AG04450 (cell line): ENCODE measurements around the gene ABTB2. TPM values are rescaled to one million over a fixed set of nuclear protein-coding genes. Genes with fewer than 3 reads are reported as not detected.

ENCODE experiments used
- CTCF ChIA-PET: fragments of 300-600, 350-600 bp; formaldehyde crosslinking; extraction: SDS; loops from one replicate; lab custom pipeline; 2022; ENCODE audit warnings: antibody characterized with exemption, inconsistent platforms; lab: Charles Lee
- POLR2A ChIA-PET: fragments of 350-600 bp; formaldehyde crosslinking; extraction: SDS; loops from one replicate; lab custom pipeline; 2021; ENCODE audit warnings: antibody characterized with exemption, inconsistent platforms; lab: Yijun Ruan, JAX
- DNase-seq: peaks from one replicate; pipeline ENCODE4 v3.0.0-alpha.2; 2011; ENCODE audit warnings: low read depth, low spot score
- H3K27ac ChIP-seq: one replicate; pipeline ENCODE4 v1.5.1; 2012; ENCODE audit warnings: low read depth, low read length, control low read depth
- H3K27me3 ChIP-seq: one replicate; pipeline ENCODE4 v1.6.0; 2012; ENCODE audit warnings: low read length; ENCODE audit not compliant: control insufficient read depth, insufficient read depth
- H3K4me3 ChIP-seq: 2 replicates; pipeline ENCODE4 v1.5.1; 2011; ENCODE audit warnings: mild to moderate bottlenecking, low read depth, low read length, control low read depth
- H3K9me3 ChIP-seq: 2 replicates; pipeline ENCODE4 v1.5.1; 2012; ENCODE audit warnings: low read length; ENCODE audit not compliant: control insufficient read depth, insufficient read depth
- polyA plus RNA-seq: library from polyadenylated mRNA; depleted of rRNA; stranded (reverse); fragments of >200 nt; gene quantifications from 2 replicates; pipeline ENCODE4 v1.2.3, GENCODE V29; 2011
- TF ChIP-seq, protein P1 (sequence below): IDR thresholded peaks from 2 replicates; pipeline ENCODE4 v1.5.1; 2011; ENCODE audit warnings: low read depth, low read length, control low read depth, inconsistent platforms

Gene ABTB2
- polyA plus RNA-seq, 1 experiment: 0.43 TPM

DNA sequence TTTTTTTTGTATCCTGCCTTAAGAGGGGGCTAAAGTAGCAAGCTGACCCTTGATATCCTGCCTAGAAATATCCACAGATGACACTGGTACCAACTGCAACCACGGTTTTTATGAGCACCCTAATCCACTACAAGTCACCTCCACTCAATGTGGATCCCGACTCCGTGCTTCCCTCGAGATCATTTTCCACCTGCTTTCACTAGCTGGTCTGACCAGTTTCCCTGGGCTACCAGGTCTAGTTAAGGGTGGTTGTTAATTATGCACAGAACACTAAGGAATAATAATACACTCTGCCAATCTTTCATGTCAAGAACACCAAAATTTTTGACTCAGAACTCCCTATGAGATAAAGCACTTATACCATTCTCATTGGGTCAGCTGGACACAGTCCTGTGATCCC is 82.3 kb downstream of the ABTB2 start:
- ChIA-PET POLR2A (no interaction called here), CTCF (no interaction called here)
- TF ChIP-seq, protein P1, sequence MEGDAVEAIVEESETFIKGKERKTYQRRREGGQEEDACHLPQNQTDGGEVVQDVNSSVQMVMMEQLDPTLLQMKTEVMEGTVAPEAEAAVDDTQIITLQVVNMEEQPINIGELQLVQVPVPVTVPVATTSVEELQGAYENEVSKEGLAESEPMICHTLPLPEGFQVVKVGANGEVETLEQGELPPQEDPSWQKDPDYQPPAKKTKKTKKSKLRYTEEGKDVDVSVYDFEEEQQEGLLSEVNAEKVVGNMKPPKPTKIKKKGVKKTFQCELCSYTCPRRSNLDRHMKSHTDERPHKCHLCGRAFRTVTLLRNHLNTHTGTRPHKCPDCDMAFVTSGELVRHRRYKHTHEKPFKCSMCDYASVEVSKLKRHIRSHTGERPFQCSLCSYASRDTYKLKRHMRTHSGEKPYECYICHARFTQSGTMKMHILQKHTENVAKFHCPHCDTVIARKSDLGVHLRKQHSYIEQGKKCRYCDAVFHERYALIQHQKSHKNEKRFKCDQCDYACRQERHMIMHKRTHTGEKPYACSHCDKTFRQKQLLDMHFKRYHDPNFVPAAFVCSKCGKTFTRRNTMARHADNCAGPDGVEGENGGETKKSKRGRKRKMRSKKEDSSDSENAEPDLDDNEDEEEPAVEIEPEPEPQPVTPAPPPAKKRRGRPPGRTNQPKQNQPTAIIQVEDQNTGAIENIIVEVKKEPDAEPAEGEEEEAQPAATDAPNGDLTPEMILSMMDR: no peak
- Histone ChIP-seq H3K9me3 (no peaks in the 10 kb centered on the region), H3K27ac (peak overlapping the region; percentile 81), H3K4me3 (no peak overlapping the region), H3K27me3 (peaks cover 4% of the 10 kb centered on the region)
- DNase-seq: no peak

DNA sequence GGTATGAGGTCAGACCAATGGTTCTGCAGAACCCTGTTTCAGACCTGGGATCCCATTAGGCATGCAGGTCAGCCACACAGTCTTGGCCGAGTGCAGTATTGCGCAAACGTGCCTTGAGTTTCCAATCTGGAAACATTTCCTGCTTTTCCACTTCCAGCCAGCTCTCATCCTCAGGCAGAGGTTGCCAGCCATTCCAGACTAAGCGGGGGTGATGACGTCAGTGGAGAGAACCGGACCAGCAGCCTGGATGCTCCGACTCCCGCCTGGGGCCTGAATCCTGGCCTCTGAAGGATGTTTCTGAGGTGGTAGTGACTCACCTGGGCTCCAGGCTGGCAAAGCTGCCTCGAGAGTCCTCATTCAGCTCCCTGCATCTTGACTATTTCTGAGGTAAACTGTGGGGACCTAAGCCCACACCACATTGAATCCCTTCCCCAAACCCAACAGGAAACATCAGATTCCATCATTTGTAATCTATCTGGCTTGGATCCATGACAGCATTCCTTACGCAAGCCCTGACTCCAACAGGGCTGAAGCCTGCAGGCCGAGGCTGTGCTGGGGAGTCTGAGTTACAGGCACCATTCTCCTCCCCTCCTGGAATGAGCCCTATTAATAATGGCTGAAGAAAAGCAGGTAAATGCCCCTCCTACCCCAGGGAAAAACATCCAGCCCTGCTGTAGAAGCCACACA is 83.0 kb downstream of the ABTB2 start:
- peak; percentile 89 for DNase-seq
- H3K4me3 ChIP-seq: no peak overlapping the region
- TF ChIP-seq, protein P1: no peak
- H3K27me3 ChIP-seq: peaks cover 2% of the 10 kb centered on the region
- peak overlapping the region; percentile 81 for H3K27ac ChIP-seq
- no peaks in the 10 kb centered on the region for H3K9me3 ChIP-seq
- ChIA-PET CTCF (interaction anchor here (1.0 kb wide), 1 partner anchor 100 kb away, joined by 3 read pairs; no protein-coding TSS in a partner anchor), POLR2A (interaction anchor here (0.7 to 1.0 kb wide), 2 partner anchors 82 kb away, joined by 3 to 4 read pairs; no protein-coding TSS in a partner anchor)

DNA sequence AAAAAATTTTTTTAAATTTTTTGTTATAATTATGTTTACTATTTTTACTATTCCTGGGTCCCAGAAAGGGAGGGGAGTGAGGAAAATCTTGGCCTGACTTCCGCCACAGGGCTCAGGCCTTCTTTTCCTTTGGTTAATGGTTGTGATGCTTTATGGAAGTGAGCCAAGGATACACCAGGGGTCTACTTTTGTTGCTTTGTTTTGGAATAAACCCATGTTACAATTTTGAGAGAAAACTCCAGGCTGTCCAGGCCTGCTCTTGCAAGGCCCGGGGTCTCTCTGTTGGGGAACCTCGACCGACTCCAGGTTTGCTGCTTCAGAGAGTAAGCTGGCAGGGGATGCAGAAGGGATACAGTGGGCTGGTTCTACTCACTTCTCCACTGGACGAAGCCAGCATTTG is 84.7 kb downstream of the ABTB2 start:
- Histone ChIP-seq H3K4me3 (no peak overlapping the region), H3K27me3 (peaks cover 16% of the 10 kb centered on the region), H3K27ac (peak overlapping the region; percentile 21), H3K9me3 (no peaks in the 10 kb centered on the region)
- no peak for DNase-seq
- ChIA-PET POLR2A (no interaction called here), CTCF (interaction anchor here (0.7 kb wide), 1 partner anchor 82 kb away, joined by 4 read pairs; no protein-coding TSS in a partner anchor)
- TF ChIP-seq, protein P1: no peak

DNA sequence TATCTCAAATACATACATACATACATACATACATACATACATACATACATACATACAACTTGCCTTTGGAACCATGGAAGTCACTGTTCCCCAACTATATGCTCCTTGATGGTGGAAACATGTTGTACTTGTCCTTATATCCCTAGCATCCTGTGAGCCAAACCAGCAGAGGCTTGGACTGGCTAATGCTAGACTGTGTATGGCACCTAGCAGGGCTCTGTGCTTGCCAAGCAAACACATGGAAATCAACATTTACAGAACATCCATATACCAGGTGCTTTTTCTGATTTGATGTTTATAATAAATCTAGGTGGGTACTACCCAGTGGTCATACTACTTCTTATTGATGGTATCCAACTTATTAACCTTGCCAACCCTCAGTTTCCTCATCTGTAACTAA is 86.1 kb downstream of the ABTB2 start:
- CTCF ChIA-PET: no interaction called here
- no peak overlapping the region for H3K27ac ChIP-seq
- peaks cover 16% of the 10 kb centered on the region for H3K27me3 ChIP-seq
- POLR2A ChIA-PET: no interaction called here
- TF ChIP-seq, protein P1: no peak
- H3K4me3 ChIP-seq: no peak overlapping the region
- H3K9me3 ChIP-seq: no peaks in the 10 kb centered on the region
- no peak for DNase-seq

DNA sequence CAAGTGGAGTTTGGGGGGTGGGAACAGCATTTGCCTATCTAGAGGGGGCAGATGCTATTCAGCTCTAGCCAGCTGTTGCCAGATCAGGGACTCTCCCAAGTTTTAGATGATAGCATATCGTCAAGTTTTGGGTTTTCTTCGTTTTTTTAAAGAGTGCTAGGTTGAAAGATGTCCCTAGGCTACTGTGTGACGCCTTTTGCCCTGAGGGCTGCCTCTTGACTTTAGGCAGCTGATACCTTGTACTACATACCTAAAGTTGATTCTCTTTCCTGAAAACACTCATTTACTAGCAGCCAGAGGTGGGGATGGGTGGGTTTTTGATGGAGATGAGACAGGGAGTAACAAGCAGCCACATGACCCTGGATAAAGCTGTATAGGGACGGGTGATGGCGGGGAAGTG is 87.1 kb downstream of the ABTB2 start:
- TF ChIP-seq, protein P1: no peak
- Histone ChIP-seq H3K4me3 (no peak overlapping the region), H3K27me3 (peaks cover 16% of the 10 kb centered on the region), H3K27ac (no peak overlapping the region), H3K9me3 (no peaks in the 10 kb centered on the region)
- DNase-seq: no peak
- CTCF ChIA-PET: no interaction called here
- POLR2A ChIA-PET: no interaction called here
